SK-N-SH (cell line): ENCODE measurements around the gene KANTR. TPM values are rescaled to one million over a fixed set of nuclear protein-coding genes. Genes with fewer than 3 reads are reported as not detected.

Experiments used
- CTCF ChIA-PET: fragments of 300-600, 350-600 bp; formaldehyde crosslinking; extraction: SDS; loops from one replicate; lab custom pipeline; 2021; lab: Yijun Ruan, JAX
- POLR2A ChIA-PET: fragments of 350-600 bp; sonication (Branson Sonifier 250); formaldehyde crosslinking; extraction: SDS; loops from one replicate; lab custom pipeline; 2020; ENCODE audit warnings: antibody characterized with exemption, inconsistent platforms; lab: Yijun Ruan, JAX
- DNase-seq: peaks from one replicate; pipeline ENCODE4 v3.0.0; 2012
- H2AFZ ChIP-seq: fragments of 200-600 bp; sonication (generic); 2 replicates; pipeline ENCODE4 v1.8.1; 2016; ENCODE audit warnings: antibody characterized with exemption, mild to moderate bottlenecking, low read depth
- H3F3A ChIP-seq: fragments of 200-600 bp; sonication (generic); replicated peaks from 2 replicates; pipeline ENCODE3; 2016; ENCODE audit warnings: antibody characterized with exemption, mild to moderate bottlenecking; ENCODE audit not compliant: insufficient read depth
- H3K27ac ChIP-seq, 2 experiments: fragments of 200-500 bp in 1 of 2; fragments of 200-600 bp in 1 of 2; sonication (Bioruptor generic) in 1 of 2; sonication (generic), shearing (Covaris generic) in 1 of 2; 2 replicates each; pipeline versions ENCODE4 v1.5.1 to v1.6.1; 2014 to 2016; ENCODE audit warnings: low read depth in 2 of 2, inconsistent platforms in 1 of 2, low read length in 1 of 2, mild to moderate bottlenecking in 1 of 2, mixed read lengths in 1 of 2
- H3K27me3 ChIP-seq: fragments of 200-600 bp; sonication (generic), shearing (Covaris generic); 2 replicates; pipeline ENCODE4 v1.6.1; 2016; ENCODE audit warnings: mixed run types; ENCODE audit not compliant: insufficient read depth
- H3K36me3 ChIP-seq, 2 experiments: fragments of 200-500 bp in 1 of 2; fragments of 200-600 bp in 1 of 2; sonication (Bioruptor generic) in 1 of 2; sonication (generic) in 1 of 2; replicated peaks in 1 of 2; 2 replicates each; pipeline versions ENCODE3 to v1.5.1; 2014 to 2016; ENCODE audit warnings: low read length in 1 of 2, mild to moderate bottlenecking in 1 of 2; ENCODE audit not compliant: insufficient read depth in 2 of 2, control insufficient read depth in 1 of 2
- H3K4me1 ChIP-seq, 2 experiments: fragments of 200-500 bp in 1 of 2; fragments of 200-600 bp in 1 of 2; sonication (Bioruptor generic) in 1 of 2; sonication (generic), shearing (Covaris generic) in 1 of 2; 2 replicates each; pipeline versions ENCODE4 v1.5.1 to v1.6.1; 2014 to 2016; ENCODE audit warnings: low read depth in 1 of 2, low read length in 1 of 2, mixed run types in 1 of 2; ENCODE audit not compliant: insufficient read depth in 2 of 2, control insufficient read depth in 1 of 2
- H3K4me2 ChIP-seq: fragments of 200-600 bp; sonication (generic), shearing (Covaris generic); 2 replicates; pipeline ENCODE4 v1.6.1; 2017; ENCODE audit warnings: mixed run types
- H3K4me3 ChIP-seq, 2 experiments: fragments of 200-500 bp in 1 of 2; fragments of 200-600 bp in 1 of 2; sonication (Bioruptor generic) in 1 of 2; sonication (generic), shearing (Covaris generic) in 1 of 2; 2 replicates each; pipeline versions ENCODE4 v1.5.1 to v1.8.1; 2014 to 2016; ENCODE audit warnings: low read depth in 2 of 2, inconsistent platforms in 1 of 2, low read length in 1 of 2, mild to moderate bottlenecking in 1 of 2, mixed read lengths in 1 of 2, moderate library complexity in 1 of 2
- H3K79me2 ChIP-seq: fragments of 200-600 bp; sonication (generic); 2 replicates; pipeline ENCODE4 v1.8.1; 2017; ENCODE audit warnings: mild to moderate bottlenecking; ENCODE audit not compliant: insufficient read depth
- H3K9ac ChIP-seq: fragments of 200-600 bp; sonication (generic); 2 replicates; pipeline ENCODE4 v1.6.1; 2017; ENCODE audit warnings: mixed run types
- H3K9me2 ChIP-seq: fragments of 200-600 bp; sonication (generic); 2 replicates; pipeline ENCODE4 v1.6.1; 2017; ENCODE audit warnings: mixed run types
- H3K9me3 ChIP-seq: fragments of 200-600 bp; sonication (generic); 2 replicates; pipeline ENCODE4 v1.6.1; 2017; ENCODE audit warnings: mixed run types, mild to moderate bottlenecking, moderate library complexity
- H4K20me1 ChIP-seq: fragments of 200-600 bp; sonication (generic); 2 replicates; pipeline ENCODE4 v1.6.1; 2017; ENCODE audit warnings: mild to moderate bottlenecking, mixed run types; ENCODE audit not compliant: insufficient read depth
- FOXM1 ChIP-seq: IDR thresholded peaks from 2 replicates; pipeline ENCODE4 v1.4.0; 2012; ENCODE audit warnings: low read depth, mild to moderate bottlenecking
- JUND ChIP-seq: IDR thresholded peaks from 2 replicates; pipeline ENCODE4 v1.4.0; 2012
- MXI1 ChIP-seq: IDR thresholded peaks from 2 replicates; pipeline ENCODE4 v1.6.1; 2012; ENCODE audit warnings: mild to moderate bottlenecking, low read depth, low read length, improper control_type of control experiment
- RAD21 ChIP-seq: IDR thresholded peaks from 2 replicates; pipeline ENCODE4 v1.6.1; 2012; ENCODE audit warnings: mild to moderate bottlenecking, low read length
- SMC3 ChIP-seq: IDR thresholded peaks from 2 replicates; pipeline ENCODE4 v1.6.1; 2012; ENCODE audit warnings: low read depth, low read length, improper control_type of control experiment
- TCF12 ChIP-seq: IDR thresholded peaks from 2 replicates; pipeline ENCODE4 v1.4.0; 2012
- WGBS: methylation state at CpG from one replicate; pipeline ENCODE4 v1.1.6; 2017; ENCODE audit warnings: low lambda C conversion rate; 5-methylcytosine and 5-hydroxymethylcytosine counted together
- polyA plus RNA-seq, 3 experiments: library from polyadenylated mRNA; depleted of rRNA; stranded (reverse); fragments of >200 nt; gene quantifications; 2 replicates each; pipeline ENCODE4 v1.2.3, GENCODE V29; 2012
- TF ChIP-seq, protein P1 (sequence below): IDR thresholded peaks from 2 replicates; pipeline ENCODE4 v1.4.0; 2012; ENCODE audit warnings: low read depth, borderline replicate concordance
- TF ChIP-seq, protein P2 (sequence below): fragments of 200-600 bp; sonication (generic); IDR thresholded peaks from 2 replicates; pipeline ENCODE4 v1.6.1; 2017; ENCODE audit warnings: antibody characterized with exemption, mild to moderate bottlenecking, moderate library complexity

The KANTR gene
- polyA plus RNA-seq, 1 of the 3 experiments (the other 2 are of a cell fraction) = 2.1 TPM

DNA sequence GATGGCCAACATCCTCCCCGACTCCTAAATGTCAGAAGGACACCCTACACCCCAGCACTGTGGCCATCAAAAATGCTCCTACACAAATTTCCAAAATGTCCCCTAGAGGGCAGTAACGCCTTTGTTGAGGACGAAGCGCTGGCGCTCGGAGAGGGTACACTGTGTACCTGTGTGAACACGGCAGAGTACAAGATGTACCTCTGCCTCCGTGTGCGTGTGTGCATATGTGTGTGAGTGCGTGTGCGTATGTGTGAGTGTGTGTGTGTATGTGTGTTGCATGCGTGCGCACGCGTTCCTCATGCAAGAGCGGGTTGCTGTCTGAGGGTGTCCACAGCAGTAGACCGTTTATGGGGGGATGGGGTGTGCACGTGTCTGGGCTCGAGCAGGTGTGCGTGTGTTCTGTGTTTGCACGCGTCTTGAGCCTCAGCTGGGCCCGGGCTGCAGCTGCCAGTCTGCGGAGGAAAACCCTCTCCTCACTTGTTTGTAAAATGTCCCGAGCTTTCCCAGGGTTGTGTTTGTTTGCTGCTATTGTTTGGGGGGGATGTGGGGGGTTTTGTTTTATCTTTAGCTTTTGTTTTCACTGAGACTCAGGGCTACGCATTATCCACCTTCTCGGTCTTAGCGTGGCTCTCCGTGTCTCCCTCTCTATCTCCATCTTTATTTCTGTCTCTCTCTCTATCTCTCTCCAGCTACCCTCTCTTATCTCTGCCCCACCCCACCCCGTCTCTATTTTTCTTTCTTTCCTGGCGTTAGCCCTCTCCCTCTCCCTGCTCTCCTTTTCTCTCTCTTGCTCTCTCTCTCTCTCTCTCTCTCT lies 22.1 kb upstream of the KANTR start (continued):
- TF ChIP-seq RAD21 (peak; percentile 81), FOXM1 (no peak), MXI1 (peak; percentile 39; the same call in 1 of the 2 replicates), TCF12 (no peak), SMC3 (peak; percentile 40; the same call in 1 of the 2 replicates), JUND (no peak)
- TF ChIP-seq, protein P1, sequence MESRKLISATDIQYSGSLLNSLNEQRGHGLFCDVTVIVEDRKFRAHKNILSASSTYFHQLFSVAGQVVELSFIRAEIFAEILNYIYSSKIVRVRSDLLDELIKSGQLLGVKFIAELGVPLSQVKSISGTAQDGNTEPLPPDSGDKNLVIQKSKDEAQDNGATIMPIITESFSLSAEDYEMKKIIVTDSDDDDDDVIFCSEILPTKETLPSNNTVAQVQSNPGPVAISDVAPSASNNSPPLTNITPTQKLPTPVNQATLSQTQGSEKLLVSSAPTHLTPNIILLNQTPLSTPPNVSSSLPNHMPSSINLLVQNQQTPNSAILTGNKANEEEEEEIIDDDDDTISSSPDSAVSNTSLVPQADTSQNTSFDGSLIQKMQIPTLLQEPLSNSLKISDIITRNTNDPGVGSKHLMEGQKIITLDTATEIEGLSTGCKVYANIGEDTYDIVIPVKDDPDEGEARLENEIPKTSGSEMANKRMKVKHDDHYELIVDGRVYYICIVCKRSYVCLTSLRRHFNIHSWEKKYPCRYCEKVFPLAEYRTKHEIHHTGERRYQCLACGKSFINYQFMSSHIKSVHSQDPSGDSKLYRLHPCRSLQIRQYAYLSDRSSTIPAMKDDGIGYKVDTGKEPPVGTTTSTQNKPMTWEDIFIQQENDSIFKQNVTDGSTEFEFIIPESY = no peak

DNA sequence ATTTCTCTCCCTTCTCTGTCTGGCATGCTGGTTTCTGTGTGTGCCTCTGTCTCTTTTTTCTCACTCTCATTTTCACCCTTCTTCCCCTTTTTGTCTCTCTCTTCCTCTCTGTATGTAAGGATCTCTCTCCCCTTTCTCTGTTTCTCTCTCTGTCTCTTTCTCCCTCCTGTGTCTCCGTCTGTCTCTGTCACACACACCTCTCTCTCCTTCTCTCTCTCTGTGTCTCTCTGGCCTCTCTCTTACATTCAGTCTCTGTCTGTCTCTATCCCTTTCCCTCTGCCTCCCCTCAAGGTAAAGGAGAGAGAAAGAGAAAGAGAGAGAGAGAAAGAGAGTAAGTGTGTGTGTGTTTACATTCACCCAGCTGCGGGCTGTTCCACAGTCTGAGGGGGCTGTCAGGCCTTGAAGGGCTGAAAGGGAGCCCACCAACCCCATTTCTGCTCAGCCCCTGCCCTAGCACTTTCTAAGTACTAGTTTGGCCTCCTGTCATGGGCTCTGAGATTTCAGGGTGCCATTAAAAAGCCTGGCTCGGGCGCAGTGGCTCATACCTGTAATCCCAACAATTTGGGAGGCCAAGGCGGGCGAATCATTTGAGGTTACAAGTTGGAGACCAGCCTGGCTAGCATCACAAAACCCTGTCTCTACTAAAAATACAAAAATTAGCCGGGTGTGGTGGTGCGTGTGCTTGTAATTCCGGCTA lies 21.4 kb upstream of the KANTR start:
- Histone ChIP-seq H3K4me2 (peak overlapping the region; percentile 69), H3K27me3 (peaks cover under 1% of the 10 kb centered on the region; the same call in 1 of the 2 replicates), H3K9ac (no peak overlapping the region), H3K79me2 (no peaks in the 10 kb centered on the region; the same call in 1 of the 2 replicates), H4K20me1 (no peaks in the 10 kb centered on the region), H3K36me3 (peaks cover 0 to 2% of the 10 kb centered on the region in 2 experiments), H3K4me3 (peak overlapping the region in 1 of 2 experiments; percentile 52; a peak in 1 of 4 replicates), H3K9me3 (no peaks in the 10 kb centered on the region), H3K9me2 (no peaks in the 10 kb centered on the region), H3K27ac (no peak overlapping the region), H3K4me1 (peaks cover 0 to 5% of the 10 kb centered on the region in 2 experiments; a peak in 1 of 4 replicates), H2AFZ (no peak overlapping the region), H3F3A (no peaks in the 10 kb centered on the region)
- DNase-seq = no peak
- TF ChIP-seq, protein P2, sequence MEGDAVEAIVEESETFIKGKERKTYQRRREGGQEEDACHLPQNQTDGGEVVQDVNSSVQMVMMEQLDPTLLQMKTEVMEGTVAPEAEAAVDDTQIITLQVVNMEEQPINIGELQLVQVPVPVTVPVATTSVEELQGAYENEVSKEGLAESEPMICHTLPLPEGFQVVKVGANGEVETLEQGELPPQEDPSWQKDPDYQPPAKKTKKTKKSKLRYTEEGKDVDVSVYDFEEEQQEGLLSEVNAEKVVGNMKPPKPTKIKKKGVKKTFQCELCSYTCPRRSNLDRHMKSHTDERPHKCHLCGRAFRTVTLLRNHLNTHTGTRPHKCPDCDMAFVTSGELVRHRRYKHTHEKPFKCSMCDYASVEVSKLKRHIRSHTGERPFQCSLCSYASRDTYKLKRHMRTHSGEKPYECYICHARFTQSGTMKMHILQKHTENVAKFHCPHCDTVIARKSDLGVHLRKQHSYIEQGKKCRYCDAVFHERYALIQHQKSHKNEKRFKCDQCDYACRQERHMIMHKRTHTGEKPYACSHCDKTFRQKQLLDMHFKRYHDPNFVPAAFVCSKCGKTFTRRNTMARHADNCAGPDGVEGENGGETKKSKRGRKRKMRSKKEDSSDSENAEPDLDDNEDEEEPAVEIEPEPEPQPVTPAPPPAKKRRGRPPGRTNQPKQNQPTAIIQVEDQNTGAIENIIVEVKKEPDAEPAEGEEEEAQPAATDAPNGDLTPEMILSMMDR = no peak
- ChIA-PET CTCF (interaction anchor here (0.6 to 3.3 kb wide), 9 partner anchors 9 to 45 kb away, joined by 3 to 41 read pairs (median 3); partner anchors contain the start of gene KANTR), POLR2A (interaction anchor here (1.4 to 1.5 kb wide), 2 partner anchors 10 to 16 kb away, joined by 5 to 14 read pairs; partner anchors contain the start of gene TSPYL2)
- WGBS = 44% methylated on average over 9 of the region's 9 CpGs
